HG03064 (cell line): Measurements from ENCODE around the gene CEBPZOS.
"Not testable (repeated sequence)": the region's sequence is repeated elsewhere in the genome, so short reads cannot be mapped to it uniquely, and the experiment has no call there.

ENCODE experiments used
- ATAC-seq: cut with Tn5 transposase; IDR thresholded peaks from one replicate; pipeline ENCODE4 v1.9.1; 2021; ENCODE audit warnings: low read depth; ENCODE audit not compliant: unreplicated experiment

CEBPZOS gene

GRCh38 chr2:37190290-37190689 is 6.0 kb upstream of the CEBPZOS start:
- no peak for ATAC-seq

DNA sequence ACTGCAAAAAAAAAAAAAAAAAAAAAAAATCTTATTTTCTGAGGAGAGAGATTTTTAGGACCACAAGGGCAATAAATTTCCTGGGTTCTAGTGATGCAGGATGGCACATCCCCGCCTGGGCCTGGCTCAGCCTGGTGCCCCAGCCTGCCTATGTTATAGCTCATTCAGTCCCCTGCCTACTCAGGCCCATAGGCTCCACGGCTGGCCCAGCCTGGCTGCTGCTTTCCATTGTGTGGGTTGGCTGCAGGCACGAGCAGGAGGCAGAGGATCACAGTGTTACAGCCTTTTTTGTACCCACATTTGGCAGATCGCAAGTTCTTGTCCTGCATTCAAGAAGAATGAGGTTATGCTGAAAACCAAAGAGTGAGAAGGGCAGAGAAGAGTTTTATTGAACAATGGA is 5.0 kb upstream of the CEBPZOS start:
- ATAC-seq = no peak

- no peak for ATAC-seq
Observed at GRCh38 chr2:37191747-37192146, 4.5 kb upstream of the CEBPZOS start.

- no peak for ATAC-seq
Observed at GRCh38 chr2:37192551-37192950, 3.7 kb upstream of the CEBPZOS start.

DNA sequence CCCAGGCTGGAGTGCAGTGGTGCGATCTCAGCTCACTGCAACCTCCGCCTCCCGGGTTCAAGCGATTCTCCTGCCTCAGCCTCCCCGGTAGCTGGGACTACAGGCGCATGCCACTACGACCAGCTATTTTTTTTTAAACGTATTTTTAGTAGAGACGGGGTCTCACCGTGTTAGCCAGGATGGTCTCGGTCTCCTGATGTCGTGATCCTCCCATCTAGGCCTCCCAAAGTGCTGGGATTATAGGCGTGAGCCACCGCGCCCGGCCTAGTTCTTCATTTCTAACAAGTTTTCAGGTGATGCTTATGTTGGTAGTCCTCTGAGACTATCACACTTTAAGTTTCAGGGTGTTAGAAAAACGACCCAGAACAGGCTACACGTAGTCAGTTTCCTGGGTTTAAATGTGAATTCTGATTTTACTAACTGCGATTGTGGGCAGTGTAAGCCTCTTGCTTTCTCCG is 405 bp upstream of the CEBPZOS start:
- not testable (repeated sequence) for ATAC-seq

GRCh38 chr2:37198681-37199065 is 2.4 kb downstream of the CEBPZOS start:
- ATAC-seq = no peak

GRCh38 chr2:37201208-37201607 is 4.9 kb downstream of the CEBPZOS start:
- no peak for ATAC-seq

- ATAC-seq = no peak
Observed at GRCh38 chr2:37201766-37202165, 5.5 kb downstream of the CEBPZOS start.

- no peak for ATAC-seq
Observed at GRCh38 chr2:37203708-37204107, 7.4 kb downstream of the CEBPZOS start.

DNA sequence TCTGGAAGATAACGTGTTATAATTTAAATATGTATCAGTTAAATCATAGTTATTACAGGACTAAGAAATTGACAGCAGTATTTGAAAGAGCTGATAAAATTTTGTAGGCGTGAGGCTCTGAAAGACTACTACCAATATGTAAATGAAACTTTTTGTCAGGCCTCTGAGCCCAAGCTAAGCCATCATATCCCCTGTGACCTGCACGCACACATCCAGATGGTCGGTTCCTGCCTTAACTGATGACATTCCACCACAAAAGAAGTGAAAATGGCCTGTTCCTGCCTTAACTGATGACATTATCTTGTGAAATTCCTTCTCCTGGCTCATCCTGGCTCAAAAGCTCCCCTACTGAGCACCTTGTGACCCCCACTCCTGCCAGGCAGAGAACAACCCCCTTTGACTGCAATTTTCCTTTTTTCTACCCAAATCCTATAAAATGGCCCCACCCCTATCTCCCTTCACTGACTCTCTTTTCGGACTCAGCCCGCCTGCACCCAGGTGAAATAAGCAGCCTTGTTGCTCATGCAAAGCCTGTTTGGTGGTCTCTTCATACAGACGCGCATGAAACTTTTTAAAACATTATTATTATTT is 8.9 kb downstream of the CEBPZOS start:
- not testable (repeated sequence) for ATAC-seq

GRCh38 chr2:37205689-37206341 is 9.5 kb downstream of the CEBPZOS start:
- ATAC-seq = no peak

GRCh38 chr2:37206760-37207159 is 10.5 kb downstream of the CEBPZOS start:
- ATAC-seq = not testable (repeated sequence)

GRCh38 chr2:37211212-37211611 is 14.9 kb downstream of the CEBPZOS start:
- no peak for ATAC-seq

DNA sequence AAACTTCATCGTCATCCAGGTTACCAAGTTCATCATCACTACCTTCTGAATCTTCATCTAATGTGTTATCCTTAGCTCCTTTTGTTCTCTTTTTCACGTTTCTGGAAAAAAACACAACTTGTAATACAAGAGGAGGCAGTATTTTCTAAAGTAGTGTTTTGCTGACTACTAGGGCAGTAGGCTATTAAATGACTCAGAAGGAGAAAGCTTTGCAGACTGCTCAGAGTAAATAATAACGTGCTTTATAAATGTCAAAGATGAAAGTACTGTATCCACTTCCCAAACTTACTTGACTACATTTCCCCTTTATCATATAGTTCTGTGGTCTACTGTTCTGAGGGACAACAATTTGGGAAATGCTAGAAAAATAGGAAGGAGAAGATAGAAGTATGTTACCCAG is 15.6 kb downstream of the CEBPZOS start:
- no peak for ATAC-seq

DNA sequence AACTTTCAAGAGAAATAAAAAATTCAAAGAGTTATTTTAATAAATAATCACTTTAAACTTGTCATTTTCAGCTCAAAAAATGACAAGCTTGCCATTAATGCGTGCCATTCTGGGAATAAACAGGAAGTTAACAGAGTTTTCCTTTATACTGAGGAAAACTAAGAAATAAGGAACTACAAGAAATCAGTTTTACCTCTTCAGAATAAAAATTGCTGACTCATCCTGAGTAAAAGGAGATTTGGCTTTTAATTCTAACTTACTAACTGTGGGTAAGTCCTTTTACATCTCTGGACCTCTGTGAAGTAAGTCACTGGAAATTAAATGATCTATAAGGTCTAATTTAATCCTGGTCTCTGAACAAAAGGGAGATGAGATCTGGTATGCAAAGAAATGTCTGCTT is 19.0 kb downstream of the CEBPZOS start:
- ATAC-seq = no peak

- no peak for ATAC-seq
Observed at GRCh38 chr2:37219046-37219445, 22.8 kb downstream of the CEBPZOS start.

DNA sequence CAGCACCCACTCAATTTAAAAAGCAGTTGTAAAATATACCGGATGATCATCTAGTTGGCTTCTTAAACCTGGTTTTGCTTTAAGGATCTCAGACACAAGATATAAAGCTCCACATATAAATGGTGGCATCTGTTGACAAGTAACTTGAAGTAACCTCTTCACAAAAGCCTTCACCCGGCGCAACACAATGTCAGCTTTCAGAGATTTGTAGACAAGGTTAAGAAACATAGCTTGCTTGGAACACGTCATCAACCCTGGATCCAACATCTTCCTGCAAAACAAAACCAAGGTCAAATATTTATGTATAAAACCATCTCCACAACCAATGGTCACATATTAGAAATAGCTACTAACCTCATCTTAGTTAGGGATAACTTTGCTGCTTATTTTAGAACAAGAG is 26.8 kb downstream of the CEBPZOS start:
- no peak for ATAC-seq

DNA sequence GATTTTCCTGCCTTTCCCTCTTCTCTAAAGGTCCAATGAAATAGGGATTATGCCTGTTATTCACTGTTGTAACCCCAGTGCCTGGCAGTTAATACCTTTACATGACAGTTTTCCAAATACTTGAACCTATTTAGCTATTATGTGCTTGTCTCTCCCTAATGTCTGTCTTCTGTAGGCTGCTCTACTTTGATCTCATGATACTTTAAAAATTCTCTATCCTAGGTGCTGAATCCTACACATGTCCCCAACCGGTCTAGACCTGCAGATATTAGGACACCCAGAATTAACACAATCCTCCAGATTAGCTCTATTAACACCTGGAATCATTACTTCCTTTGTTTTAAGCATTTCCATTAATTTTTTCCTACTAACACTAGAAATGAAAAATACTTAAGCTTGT is 27.8 kb downstream of the CEBPZOS start:
- ATAC-seq = no peak

DNA sequence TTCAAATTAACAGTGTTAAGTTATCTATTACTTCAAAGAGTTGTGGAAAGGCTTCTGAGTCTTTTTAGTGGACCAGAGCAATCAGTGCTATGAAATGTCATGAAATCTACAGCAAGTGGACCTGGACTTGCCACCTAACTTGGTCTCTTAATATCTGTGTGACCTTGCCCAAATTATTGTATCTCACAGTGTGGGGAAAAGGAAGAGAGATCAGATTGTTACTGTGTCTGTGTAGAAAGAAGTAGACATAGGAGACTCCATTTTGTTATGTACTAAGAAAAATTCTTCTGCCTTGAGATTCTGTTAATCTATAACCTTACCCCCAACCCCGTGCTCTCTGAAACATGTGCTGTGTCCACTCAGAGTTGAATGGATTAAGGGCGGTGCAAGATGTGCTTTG is 28.8 kb downstream of the CEBPZOS start:
- not testable (repeated sequence) for ATAC-seq

DNA sequence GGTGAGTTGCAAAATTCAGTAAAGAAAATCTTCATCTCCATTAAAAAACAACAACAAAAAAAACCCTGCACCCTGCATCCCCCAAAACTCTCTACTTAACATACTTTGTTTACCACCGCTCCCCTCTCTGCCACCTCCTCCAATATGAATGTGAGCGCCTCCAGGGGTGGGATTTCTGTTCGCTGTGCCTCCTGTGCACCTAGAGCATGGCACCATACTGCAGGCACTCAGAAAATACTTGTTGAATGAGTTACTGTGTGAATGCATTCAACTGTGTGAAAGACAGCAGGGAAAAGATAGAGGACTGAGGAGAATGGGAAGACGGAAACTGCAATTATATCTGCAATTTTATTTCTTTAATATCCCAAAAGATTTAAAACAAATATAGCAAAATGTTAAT is 30.6 kb downstream of the CEBPZOS start:
- ATAC-seq = no peak

DNA sequence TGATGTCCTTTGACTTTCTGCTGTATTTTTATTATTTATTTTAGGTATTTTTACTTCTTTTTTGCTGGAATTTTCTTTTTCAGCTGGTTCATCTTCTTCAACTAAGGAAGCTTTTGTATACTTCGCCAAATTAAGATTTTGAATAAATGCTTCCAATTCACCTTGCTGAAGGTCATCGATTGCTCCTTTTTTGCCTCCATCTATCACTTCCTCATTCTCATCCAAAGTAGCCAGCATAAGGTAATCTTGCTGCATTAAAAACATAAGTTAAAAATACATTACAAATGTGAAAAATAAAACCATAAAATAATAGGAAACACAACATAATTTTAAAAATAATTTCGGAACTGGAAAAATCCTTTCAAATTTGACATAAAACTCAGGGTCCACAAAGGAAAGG is 32.5 kb downstream of the CEBPZOS start:
- ATAC-seq = no peak

DNA sequence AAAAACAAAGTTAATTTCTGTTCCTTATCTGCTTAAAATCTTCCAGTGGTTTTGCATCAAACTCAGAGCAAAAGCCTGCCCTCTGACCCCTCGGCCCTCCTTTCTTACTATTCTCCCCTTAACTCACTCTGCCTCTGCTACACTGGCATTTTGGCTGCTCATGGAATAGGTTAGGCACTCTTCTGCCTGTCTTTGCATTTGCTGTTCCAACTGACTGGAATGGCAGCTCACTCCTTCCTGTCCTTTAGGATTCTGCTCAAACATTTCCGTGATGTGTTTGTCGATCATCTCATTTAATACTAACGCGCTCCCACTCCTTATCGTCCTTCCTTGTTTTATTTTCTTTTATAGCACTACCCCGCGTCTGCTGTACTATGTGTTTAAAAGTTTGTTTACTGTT is 34.3 kb downstream of the CEBPZOS start:
- no peak for ATAC-seq
